GM10847 (cell line): Measurements from ENCODE around the gene CCDC117.

Experiments
- POLR2A ChIP-seq: IDR thresholded peaks from 2 replicates; pipeline ENCODE4 v1.6.1; 2011; ENCODE audit not compliant: insufficient read length; ENCODE audit errors: extremely low read depth

The CCDC117 gene

GRCh38 chr22:28772633-28773460 lies at the start of gene CCDC117:
CCDC117 (plus strand) TSS chr22:28772695; CDS start chr22:28772850, 155 bp downstream.
- TF ChIP-seq POLR2A, result peak; percentile 60

- TF ChIP-seq POLR2A, result no peak
Observed at GRCh38 chr22:28728002-28728401, 44.5 kb upstream of the CCDC117 start.

GRCh38 chr22:28728621-28729313 lies 43.7 kb upstream of the CCDC117 start:
- TF ChIP-seq POLR2A, result no peak

- no peak for TF ChIP-seq POLR2A
Observed at GRCh38 chr22:28730179-28730578, 42.3 kb upstream of the CCDC117 start.

GRCh38 chr22:28734393-28734792 lies 38.1 kb upstream of the CCDC117 start:
- TF ChIP-seq POLR2A, result no peak

- TF ChIP-seq POLR2A, result no peak
Observed at GRCh38 chr22:28736301-28737155, 36.0 kb upstream of the CCDC117 start.

- no peak for TF ChIP-seq POLR2A
Observed at GRCh38 chr22:28737701-28738100, 34.8 kb upstream of the CCDC117 start.

- no peak for TF ChIP-seq POLR2A
Observed at GRCh38 chr22:28741200-28741784, 31.2 kb upstream of the CCDC117 start.

GRCh38 chr22:28741785-28742561 lies 30.5 kb upstream of the CCDC117 start, which contains the start of the genes CHEK2 and HSCB:
CHEK2 (minus strand) TSS chr22:28741820; CDS start chr22:28734721, 7,099 bp downstream.
HSCB (plus strand) TSS chr22:28742039; CDS start chr22:28742096, 57 bp downstream.
- TF ChIP-seq POLR2A, result peak; percentile 80

GRCh38 chr22:28742562-28742962 lies 29.9 kb upstream of the CCDC117 start:
- TF ChIP-seq POLR2A, result no peak

- no peak for TF ChIP-seq POLR2A
Observed at GRCh38 chr22:28743852-28744251, 28.6 kb upstream of the CCDC117 start.

- TF ChIP-seq POLR2A, result no peak
Observed at GRCh38 chr22:28750471-28750881, 22.0 kb upstream of the CCDC117 start.

GRCh38 chr22:28759861-28760560 lies 12.5 kb upstream of the CCDC117 start:
- TF ChIP-seq POLR2A, result no peak

GRCh38 chr22:28761449-28761755 lies 11.1 kb upstream of the CCDC117 start:
- TF ChIP-seq POLR2A, result no peak
